Superior temporal gyrus (tissue), 1 donor: ENCODE measurements around the gene AXIN2.

ENCODE experiments used
- DNase-seq: peaks from one replicate; pipeline ENCODE4 v3.0.0-alpha.2; 2016; ENCODE audit errors: extremely low spot score

AXIN2 gene

DNA sequence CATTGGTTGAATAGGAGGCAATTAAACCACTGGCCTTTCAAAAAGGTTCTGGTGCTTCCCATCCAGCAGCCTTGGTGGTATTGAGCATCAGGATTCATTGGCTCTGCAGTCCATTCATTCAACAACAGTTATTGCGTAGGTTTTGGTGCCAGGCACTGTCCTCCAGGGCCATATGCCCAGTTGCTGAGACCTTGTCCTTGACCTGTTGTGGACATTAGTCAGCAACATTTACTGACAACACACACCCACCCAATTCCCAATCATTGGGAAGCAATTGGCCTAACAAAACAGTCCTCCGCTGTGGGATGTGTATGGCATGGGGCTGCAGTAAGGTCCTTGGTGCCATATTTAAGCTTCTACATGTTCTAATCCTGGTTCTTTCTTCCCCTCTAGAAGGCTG is 82.2 kb downstream of the AXIN2 start:
- DNase-seq, result no peak
